Liver (tissue), 3 donors: ENCODE measurements around the gene PCDHGB1.

Source experiments
- CTCF ChIP-seq: fragments of 150-350 bp; IDR thresholded peaks from 2 replicates; pipeline ENCODE4 v1.5.1; 2017; ENCODE audit warnings: improper control_type of control experiment, low read depth, low read length; ENCODE audit not compliant: missing input control
- EGR1 ChIP-seq, 2 donors: IDR thresholded peaks; 2 replicates each; pipeline ENCODE4 v1.6.1; 2016 to 2018; ENCODE audit warnings: antibody characterized with exemption in 2 of 2, low read depth in 2 of 2
- FOXA1 ChIP-seq: IDR thresholded peaks from 2 replicates; pipeline ENCODE4 v1.6.1; 2016; ENCODE audit warnings: antibody characterized with exemption
- GABPA ChIP-seq, 2 donors: IDR thresholded peaks in 1 of 2; conservative IDR thresholded peaks in 1 of 2; 2 replicates each; pipeline ENCODE4 v1.6.1; 2016; ENCODE audit warnings: antibody characterized with exemption in 2 of 2, mild to moderate bottlenecking in 1 of 2, moderate library complexity in 1 of 2
- JUND ChIP-seq, 2 donors: IDR thresholded peaks; 2 replicates each; pipeline ENCODE4 v1.6.1; 2016; ENCODE audit warnings: antibody characterized with exemption in 2 of 2
- MAX ChIP-seq: IDR thresholded peaks from 2 replicates; pipeline ENCODE4 v1.6.1; 2016; ENCODE audit warnings: antibody characterized with exemption
- RAD21 ChIP-seq, 2 donors: IDR thresholded peaks; 2 replicates each; pipeline ENCODE4 v1.6.1; 2016; ENCODE audit warnings: antibody characterized with exemption in 2 of 2, mild to moderate bottlenecking in 2 of 2
- REST ChIP-seq: IDR thresholded peaks from 2 replicates; pipeline ENCODE4 v1.6.1; 2016; ENCODE audit warnings: antibody characterized with exemption, mild to moderate bottlenecking
- RXRA ChIP-seq, 2 donors: IDR thresholded peaks; 2 replicates each; pipeline ENCODE4 v1.6.1; 2017 to 2018; ENCODE audit warnings: antibody characterized with exemption in 2 of 2, mild to moderate bottlenecking in 1 of 2
- TAF1 ChIP-seq: conservative IDR thresholded peaks from 2 replicates; pipeline ENCODE4 v1.6.1; 2016; ENCODE audit warnings: antibody characterized with exemption, mild to moderate bottlenecking
- YY1 ChIP-seq: IDR thresholded peaks from 2 replicates; pipeline ENCODE4 v1.6.1; 2016; ENCODE audit warnings: antibody characterized with exemption, mild to moderate bottlenecking
- donor health status: healthy.
- donor health status: healthy.

- TF ChIP-seq CTCF (no peak), FOXA1 (no peak), EGR1 (IDR thresholded peaks at IDR 0.05; ENCODE audit: low read depth in 2 of 2) (no peak), GABPA (IDR thresholded peaks at IDR 0.05 in 1 of 2, conservative IDR thresholded peaks at IDR 0.05 in 1 of 2) (no peak), RXRA (IDR thresholded peaks at IDR 0.05) (no peak), REST (no peak), JUND (IDR thresholded peaks at IDR 0.05) (no peak), RAD21 (IDR thresholded peaks at IDR 0.05) (no peak), TAF1 (no peak), YY1 (no peak), MAX (no peak)
Measured at GRCh38 chr5:141313711-141314110, 36.2 kb upstream of the PCDHGB1 start.
